PC-9 (cell line): ENCODE data around the gene THADA. TPM values are rescaled to one million over a fixed set of nuclear protein-coding genes. Genes with fewer than 3 reads are reported as not detected.
A peak's percentile ranks its signal among the peaks of the same experiment; 100 is the strongest.

Source experiments
- BruUV-seq: library from RNA; stranded (reverse); fragments of 400-500 nt; replicated peaks from 2 replicates; lab custom pipeline; 2021; lab: Mats Ljungman, UMichigan
- CTCF ChIA-PET: fragments of 300-600 bp; sonication (Branson Sonifier 250); formaldehyde crosslinking; loops from one replicate; lab custom pipeline; 2022; ENCODE audit warnings: antibody characterized with exemption; lab: Charles Lee
- POLR2A ChIA-PET: fragments of 300-600 bp; sonication (Branson Sonifier 250); formaldehyde crosslinking; loops from one replicate; lab custom pipeline; 2022; ENCODE audit warnings: antibody characterized with exemption; ENCODE audit not compliant: unreplicated experiment; lab: Charles Lee
- DNase-seq, 2 experiments: peaks; one replicate each; pipeline versions ENCODE4 v3.0.0 to v3.0.0-alpha.2; 2015 to 2022; ENCODE audit warnings: mixed read lengths in 1 of 2
- H2AFZ ChIP-seq: fragments of 200-600 bp; sonication (generic); 2 replicates; pipeline ENCODE4 v1.8.1; 2017; ENCODE audit warnings: antibody characterized with exemption
- H3F3A ChIP-seq: fragments of 200-600 bp; sonication (generic); 2 replicates; pipeline ENCODE4 v1.8.1; 2017; ENCODE audit warnings: antibody characterized with exemption, mild to moderate bottlenecking, low read depth; ENCODE audit not compliant: insufficient read depth
- H3K27ac ChIP-seq: fragments of 200-600 bp; sonication (generic); 2 replicates; pipeline ENCODE4 v1.6.1; 2016; ENCODE audit warnings: mixed run types
- H3K27me3 ChIP-seq: fragments of 200-600 bp; sonication (generic); 2 replicates; pipeline ENCODE4 v1.6.1; 2016; ENCODE audit warnings: low read depth, mixed run types; ENCODE audit not compliant: insufficient read depth
- H3K36me3 ChIP-seq: fragments of 200-600 bp; sonication (generic); 2 replicates; pipeline ENCODE4 v1.6.1; 2016; ENCODE audit warnings: low read depth, mixed run types
- H3K4me1 ChIP-seq: fragments of 200-600 bp; sonication (generic); replicated peaks from 2 replicates; pipeline ENCODE4 v1.6.1; 2016; ENCODE audit warnings: mixed run types; ENCODE audit not compliant: insufficient read depth
- H3K4me2 ChIP-seq: fragments of 200-600 bp; sonication (generic); 2 replicates; pipeline ENCODE4 v1.6.1; 2017; ENCODE audit warnings: mixed run types
- H3K4me3 ChIP-seq: fragments of 200-600 bp; sonication (generic); 2 replicates; pipeline ENCODE4 v1.6.1; 2016; ENCODE audit warnings: mixed run types
- H3K79me2 ChIP-seq: fragments of 200-600 bp; sonication (generic); 2 replicates; pipeline ENCODE4 v1.6.1; 2017; ENCODE audit warnings: low read depth, mixed run types
- H3K9me2 ChIP-seq: fragments of 200-600 bp; sonication (generic); 2 replicates; pipeline ENCODE4 v1.8.1; 2017; ENCODE audit warnings: mild to moderate bottlenecking; ENCODE audit not compliant: insufficient read depth
- H3K9me3 ChIP-seq: fragments of 200-600 bp; sonication (generic); 2 replicates; pipeline ENCODE4 v1.8.1; 2016; ENCODE audit warnings: low read depth; ENCODE audit not compliant: insufficient read depth
- H4K20me1 ChIP-seq: fragments of 200-600 bp; sonication (generic); 2 replicates; pipeline ENCODE4 v1.8.1; 2017; ENCODE audit not compliant: insufficient read depth
- EZH2 ChIP-seq: fragments of 200-600 bp; sonication (generic); IDR thresholded peaks from 2 replicates; pipeline ENCODE4 v1.8.0; 2017; ENCODE audit warnings: antibody characterized with exemption, low read depth
- intact Hi-C: fragments of 100-400 bp; cut with micrococcal nuclease; formaldehyde crosslinking; loops from one replicate; pipeline ENCODE4 v1.10.0; 2022; ENCODE audit not compliant: unreplicated experiment
- total RNA-seq: library from RNA; stranded (reverse); gene quantifications from 2 replicates; pipeline ENCODE4 v1.2.3, GENCODE V29; 2021
- TF ChIP-seq, protein P1 (sequence below): fragments of 200-600 bp; sonication (generic); conservative IDR thresholded peaks from 2 replicates; pipeline ENCODE4 v1.6.1; 2017; ENCODE audit warnings: mixed run types, antibody characterized with exemption, mild to moderate bottlenecking, moderate library complexity

Gene THADA
- total RNA-seq, 1 experiment from 2014 or later, result 28.1 TPM

DNA sequence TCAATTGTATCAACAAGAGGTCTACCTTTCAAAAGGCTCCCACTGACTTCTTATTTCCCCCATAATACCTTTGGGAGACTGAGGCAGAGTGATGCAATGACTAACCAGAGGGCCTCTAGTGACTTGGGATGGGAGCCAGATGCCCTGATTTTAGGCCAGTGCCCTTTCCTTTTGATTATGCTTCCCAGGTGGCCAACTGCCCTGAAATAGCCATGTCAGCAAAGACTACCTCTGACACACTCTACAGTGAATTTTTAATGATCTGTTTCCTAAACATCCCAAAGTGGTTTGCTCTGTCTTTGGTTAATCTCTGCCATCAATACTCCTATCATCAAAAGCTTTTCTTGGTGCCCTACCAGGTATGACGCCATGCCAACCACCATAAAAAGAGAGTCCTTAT lies 303.5 kb downstream of the THADA start:
- Histone ChIP-seq H3K27ac (no peak overlapping the region), H3K9me2 (no peaks in the 10 kb centered on the region), H3K4me2 (no peak overlapping the region), H3K27me3 (no peaks in the 10 kb centered on the region), H3K36me3 (peaks cover 17% of the 10 kb centered on the region; the same call in 1 of the 2 replicates), H4K20me1 (no peaks in the 10 kb centered on the region), H3F3A (peaks cover 24% of the 10 kb centered on the region; the same call in 1 of the 2 replicates), H3K4me1 (peaks cover 25% of the 10 kb centered on the region), H2AFZ (no peak overlapping the region), H3K9me3 (no peaks in the 10 kb centered on the region), H3K4me3 (no peak overlapping the region), H3K79me2 (0 out of 2 replicates have a peak, but pooled peaks cover 3% of the 10 kb centered on the region)
- TF ChIP-seq EZH2, result no peak
- TF ChIP-seq, protein P1, sequence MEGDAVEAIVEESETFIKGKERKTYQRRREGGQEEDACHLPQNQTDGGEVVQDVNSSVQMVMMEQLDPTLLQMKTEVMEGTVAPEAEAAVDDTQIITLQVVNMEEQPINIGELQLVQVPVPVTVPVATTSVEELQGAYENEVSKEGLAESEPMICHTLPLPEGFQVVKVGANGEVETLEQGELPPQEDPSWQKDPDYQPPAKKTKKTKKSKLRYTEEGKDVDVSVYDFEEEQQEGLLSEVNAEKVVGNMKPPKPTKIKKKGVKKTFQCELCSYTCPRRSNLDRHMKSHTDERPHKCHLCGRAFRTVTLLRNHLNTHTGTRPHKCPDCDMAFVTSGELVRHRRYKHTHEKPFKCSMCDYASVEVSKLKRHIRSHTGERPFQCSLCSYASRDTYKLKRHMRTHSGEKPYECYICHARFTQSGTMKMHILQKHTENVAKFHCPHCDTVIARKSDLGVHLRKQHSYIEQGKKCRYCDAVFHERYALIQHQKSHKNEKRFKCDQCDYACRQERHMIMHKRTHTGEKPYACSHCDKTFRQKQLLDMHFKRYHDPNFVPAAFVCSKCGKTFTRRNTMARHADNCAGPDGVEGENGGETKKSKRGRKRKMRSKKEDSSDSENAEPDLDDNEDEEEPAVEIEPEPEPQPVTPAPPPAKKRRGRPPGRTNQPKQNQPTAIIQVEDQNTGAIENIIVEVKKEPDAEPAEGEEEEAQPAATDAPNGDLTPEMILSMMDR, result no peak
- no TSS peak for BruUV-seq
- CTCF ChIA-PET, result interaction anchor here (0.5 kb wide), 1 partner anchor 39 kb away, joined by 3 read pairs; no protein-coding TSS in a partner anchor
- intact Hi-C loops, result loop anchor here (5.0 kb wide), 1 partner anchor 175 kb away; no protein-coding TSS in a partner anchor
- POLR2A ChIA-PET, result no interaction called here
- peak in 1 of 2 experiments; percentile 19 for DNase-seq

DNA sequence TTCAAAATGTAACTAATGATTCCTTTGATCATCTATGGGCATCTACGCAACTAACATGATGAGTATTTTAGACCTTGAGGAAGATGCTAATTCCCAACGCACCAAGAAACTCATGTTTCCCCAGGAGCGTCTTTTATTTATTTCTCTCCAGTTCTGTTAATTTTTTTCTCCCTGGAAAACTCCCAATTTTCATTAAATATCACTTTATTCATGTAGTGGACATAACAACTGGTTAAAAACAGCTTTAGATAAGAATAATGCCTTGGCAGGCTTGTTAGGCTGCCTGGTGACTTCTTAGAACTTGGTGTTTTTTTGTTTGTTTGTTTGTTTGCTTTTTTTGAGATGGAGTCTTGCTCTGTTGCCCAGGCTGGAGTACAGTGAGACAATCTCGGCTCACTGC lies 306.5 kb downstream of the THADA start:
- intact Hi-C loops, result no loop called here
- H2AFZ ChIP-seq, result no peak overlapping the region
- H4K20me1 ChIP-seq, result no peaks in the 10 kb centered on the region
- ChIA-PET CTCF (no interaction called here), POLR2A (no interaction called here)
- TF ChIP-seq, protein P1, result no peak
- TF ChIP-seq EZH2, result no peak
- H3K4me3 ChIP-seq, result no peak overlapping the region
- H3K9me2 ChIP-seq, result no peaks in the 10 kb centered on the region
- peaks cover 15% of the 10 kb centered on the region; the same call in 1 of the 2 replicates for H3F3A ChIP-seq
- peaks cover 11% of the 10 kb centered on the region for H3K9me3 ChIP-seq
- H3K4me2 ChIP-seq, result no peak overlapping the region
- peaks cover 16% of the 10 kb centered on the region for H3K4me1 ChIP-seq
- DNase-seq, result no peak
- H3K27ac ChIP-seq, result no peak overlapping the region
- no peaks in the 10 kb centered on the region for H3K27me3 ChIP-seq
- BruUV-seq, result no TSS peak
- 0 out of 2 replicates have a peak, but pooled peaks cover 3% of the 10 kb centered on the region for H3K79me2 ChIP-seq
- peaks cover 43% of the 10 kb centered on the region for H3K36me3 ChIP-seq

DNA sequence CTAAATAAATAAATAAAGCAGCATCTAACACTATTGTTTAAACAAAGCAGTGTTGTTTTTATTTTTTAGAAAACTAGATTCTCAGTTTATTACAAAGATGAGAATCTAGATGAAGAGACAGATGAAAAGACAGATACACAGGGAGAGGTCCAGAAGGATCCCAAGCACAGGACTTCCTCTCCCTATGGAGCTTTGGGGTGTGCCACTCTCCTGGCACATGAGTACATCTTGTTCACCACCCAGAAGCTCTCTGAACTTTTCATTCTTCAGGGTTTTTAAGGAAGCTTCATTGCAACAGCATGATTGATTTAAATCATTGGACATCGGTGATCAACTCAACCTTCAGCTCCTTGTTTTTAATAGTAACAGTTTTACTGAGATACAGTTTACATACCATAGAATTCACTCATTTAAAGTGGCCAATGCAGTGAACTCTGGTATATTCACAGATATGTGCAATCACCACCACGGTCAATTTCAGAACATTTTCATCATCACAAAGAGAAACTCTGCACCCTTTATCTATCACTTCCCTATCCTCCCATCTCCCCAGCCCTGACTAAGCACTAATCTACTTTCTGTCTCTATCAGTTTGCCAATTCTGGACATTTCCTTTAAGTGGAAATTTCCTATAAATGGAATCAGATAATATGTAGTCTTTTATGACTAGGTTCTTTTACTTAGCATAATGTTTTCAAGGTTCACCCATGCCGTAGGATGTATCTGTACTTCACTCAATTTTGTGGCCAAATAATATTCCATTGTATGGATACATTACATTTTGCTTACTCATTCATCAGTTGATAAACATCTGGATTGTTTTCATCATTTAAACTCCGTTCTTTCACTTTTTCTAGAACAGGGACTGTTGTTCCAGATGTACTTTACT lies 307.2 kb downstream of the THADA start:
- POLR2A ChIA-PET, result no interaction called here
- TF ChIP-seq EZH2, result no peak
- TF ChIP-seq, protein P1, result no peak
- H4K20me1 ChIP-seq, result no peaks in the 10 kb centered on the region
- intact Hi-C loops, result no loop called here
- DNase-seq, result peak in 1 of 2 experiments; percentile 32
- H3K4me3 ChIP-seq, result no peak overlapping the region
- H3K36me3 ChIP-seq, result peaks cover 48% of the 10 kb centered on the region
- H2AFZ ChIP-seq, result no peak overlapping the region
- no peaks in the 10 kb centered on the region for H3K9me2 ChIP-seq
- peaks cover 17% of the 10 kb centered on the region for H3K9me3 ChIP-seq
- 0 out of 2 replicates have a peak, but pooled peaks cover 3% of the 10 kb centered on the region for H3K79me2 ChIP-seq
- peaks cover 11% of the 10 kb centered on the region; the same call in 1 of the 2 replicates for H3F3A ChIP-seq
- no peaks in the 10 kb centered on the region for H3K27me3 ChIP-seq
- no peak overlapping the region for H3K27ac ChIP-seq
- CTCF ChIA-PET, result no interaction called here
- no peak overlapping the region for H3K4me2 ChIP-seq
- H3K4me1 ChIP-seq, result peaks cover 9% of the 10 kb centered on the region
- BruUV-seq, result no TSS peak
